Spleen (tissue), 11 donors: ENCODE data around the gene CLCNKA. TPM values are rescaled to one million over a fixed set of nuclear protein-coding genes. Genes with fewer than 3 reads are reported as not detected.

Source experiments
- DNase-seq: peaks from one replicate; pipeline ENCODE4 v3.0.0-alpha.2; 2020
- H3K27ac ChIP-seq, 8 donors: fragments of 200-600 bp; sonication (generic) in 7 of 8; 1 replicate in 4 of 8; 2 replicates in 4 of 8; pipeline versions ENCODE4 v1.5.0 to v1.8.0; 2016 to 2021; ENCODE audit warnings: inconsistent platforms in 4 of 8, mild to moderate bottlenecking in 4 of 8, moderate library complexity in 1 of 8
- H3K27me3 ChIP-seq, 7 donors: fragments of 200-600 bp; sonication (generic) in 6 of 7; replicated peaks in 1 of 7; 1 replicate in 4 of 7; 2 replicates in 3 of 7; pipeline versions ENCODE4 v1.5.0 to v1.8.0; 2016 to 2021; ENCODE audit warnings: inconsistent platforms in 3 of 7, mild to moderate bottlenecking in 1 of 7
- H3K36me3 ChIP-seq, 6 donors: fragments of 200-600 bp; sonication (generic) in 5 of 6; 1 replicate in 4 of 6; 2 replicates in 2 of 6; pipeline versions ENCODE4 v1.5.0 to v1.8.0; 2016 to 2021; ENCODE audit warnings: inconsistent platforms in 2 of 6
- H3K4me1 ChIP-seq, 6 donors: fragments of 200-600 bp; sonication (generic) in 5 of 6; 1 replicate in 3 of 6; 2 replicates in 3 of 6; pipeline versions ENCODE4 v1.5.0 to v1.8.0; 2016 to 2021; ENCODE audit warnings: inconsistent platforms in 3 of 6
- H3K4me3 ChIP-seq, 8 donors: fragments of 200-600 bp; sonication (generic) in 7 of 8; 1 replicate in 4 of 8; 2 replicates in 4 of 8; pipeline versions ENCODE4 v1.5.0 to v1.8.0; 2016 to 2021; ENCODE audit warnings: inconsistent platforms in 4 of 8, mild to moderate bottlenecking in 4 of 8, moderate library complexity in 2 of 8
- H3K9me3 ChIP-seq, 8 donors: fragments of 200-600 bp; sonication (generic) in 7 of 8; 1 replicate in 4 of 8; 2 replicates in 4 of 8; pipeline versions ENCODE4 v1.5.0 to v1.8.0; 2016 to 2021; ENCODE audit warnings: inconsistent platforms in 4 of 8
- CTCF ChIP-seq, 11 experiments: fragments of 200-600 bp in 7 of 11; fragments of 450-650 bp in 4 of 11; sonication (generic) in 4 of 11; IDR thresholded peaks in 8 of 11; conservative IDR thresholded peaks in 3 of 11; 1 replicate in 7 of 11; 2 replicates in 4 of 11; pipeline versions ENCODE4 v1.4.0 to v1.8.0; 2016 to 2021; ENCODE audit warnings: antibody characterized with exemption in 11 of 11, inconsistent platforms in 4 of 11, mild to moderate bottlenecking in 1 of 11
- POLR2A ChIP-seq, 3 donors: fragments of 450-650 bp; IDR thresholded peaks; one replicate each; pipeline ENCODE4 v1.5.1; 2017; ENCODE audit warnings: antibody characterized with exemption in 3 of 3, mild to moderate bottlenecking in 1 of 3
- POLR2AphosphoS5 ChIP-seq, 3 donors: sonication (generic); formaldehyde crosslinking; IDR thresholded peaks; one replicate each; pipeline ENCODE4 v1.5.1; 2017; ENCODE audit warnings: antibody characterized with exemption in 3 of 3
- WGBS, 5 donors: extraction: QIAGEN DNeasy Blood & Tissue Kit in 3 of 5; methylation state at CpG; one replicate each; pipeline versions ENCODE4 v1.1.5 to v1.1.7; 2013 to 2018; 5-methylcytosine and 5-hydroxymethylcytosine counted together
- intact Hi-C: fragments of 100-400 bp; cut with DNase I; formaldehyde crosslinking; loops from one replicate; pipeline ENCODE4 v1.15.0; 2023; ENCODE audit warnings: low total_unique reads
- polyA plus RNA-seq, 3 donors: library from polyadenylated mRNA; stranded (reverse); fragments of 200-250 nt; gene quantifications; one replicate each; pipeline ENCODE4 v1.2.1, GENCODE V29; 2013
- total RNA-seq, 7 donors: library from RNA; depleted of rRNA in 3 of 7; stranded (reverse); fragments of >200 nt in 3 of 7; fragmentation: NEBNext Ultra II Directional in 4 of 7; extraction: Animal tissue kit (Norgen Biotek cat#: 25700) in 4 of 7; gene quantifications; one replicate each; pipeline versions ENCODE4 v1.1.0 to v1.2.1, GENCODE V29; 2016 to 2021
- donor health status: healthy with polysubstance abuse.
- donor health status: DM: no; HTN: no; CAD: no; lungs with moderate emphysema.
- donor health status: DM: no; HTN: no; CAD: no.
- donor health status: Bipolar disorder and iron deficiency.
- donor health status: healthy.
- donor health status: DM: no; HTN: no; CAD: no.
- donor health status: DM: yes; HTN: yes; CAD: no.

CLCNKA gene
- total and polyA plus RNA-seq, 10 donors, result 0.19 to 0.50 (median 0.30) TPM; not detected in 4

- H3K4me1 ChIP-seq, result peaks cover 6 to 60% (median 29%) of the 10 kb centered on the region in 6 donors
- H3K27me3 ChIP-seq, result peaks cover 0 to 50% (median 13%) of the 10 kb centered on the region in 7 donors
Observed at GRCh38 chr1:16072095-16072494, 50.3 kb downstream of the CLCNKA start.

GRCh38 chr1:16072616-16073484 lies 51.0 kb downstream of the CLCNKA start:
- intact Hi-C loops, result no loop called here
- Histone ChIP-seq H3K27me3 (peaks cover 0 to 50% (median 13%) of the 10 kb centered on the region in 7 donors), H3K36me3 (no peaks in the 10 kb centered on the region), H3K4me3 (peak overlapping the region in 7 of 8 donors; percentile 13 to 67 (median 34)), H3K9me3 (no peaks in the 10 kb centered on the region), H3K27ac (no peak overlapping the region), H3K4me1 (peaks cover 6 to 54% (median 27%) of the 10 kb centered on the region in 6 donors)
- WGBS, 5 donors, result 7 to 35% (median 11%) methylated on average over 7 to 49 of the region's 49 CpGs
- TF ChIP-seq POLR2A (IDR thresholded peaks at IDR 0.05), result no peak
- no peak for TF ChIP-seq CTCF (IDR thresholded peaks at IDR 0.05 in 8 of 11, conservative IDR thresholded peaks at IDR 0.05 in 3 of 11)
- TF ChIP-seq POLR2AphosphoS5 (IDR thresholded peaks at IDR 0.05), result no peak
- no peak for DNase-seq

More at GRCh38 chr1:16072095-16072494, 50.3 kb downstream of the CLCNKA start:
- TF ChIP-seq POLR2A (IDR thresholded peaks at IDR 0.05), result no peak
- no peak for TF ChIP-seq POLR2AphosphoS5 (IDR thresholded peaks at IDR 0.05)
- no peak for TF ChIP-seq CTCF (IDR thresholded peaks at IDR 0.05 in 8 of 11, conservative IDR thresholded peaks at IDR 0.05 in 3 of 11)
- no peaks in the 10 kb centered on the region for H3K9me3 ChIP-seq
- intact Hi-C loops, result no loop called here
- no peak for DNase-seq
- WGBS, 5 donors, result 74 to 87% (median 78%) methylated on average over 5 of the region's 5 CpGs
- no peak overlapping the region for H3K27ac ChIP-seq
- H3K36me3 ChIP-seq, result no peaks in the 10 kb centered on the region
- H3K4me3 ChIP-seq, result no peak overlapping the region

- TF ChIP-seq CTCF (IDR thresholded peaks at IDR 0.05 in 8 of 11, conservative IDR thresholded peaks at IDR 0.05 in 3 of 11), result peak in 6 of 11 experiments; percentile 31 to 67 (median 44)
- no peak for TF ChIP-seq POLR2A (IDR thresholded peaks at IDR 0.05)
- Histone ChIP-seq H3K4me1 (peaks cover 6 to 47% (median 20%) of the 10 kb centered on the region in 6 donors), H3K9me3 (no peaks in the 10 kb centered on the region), H3K27ac (no peak within 1 kb of the TSS), H3K36me3 (no peaks in the 10 kb centered on the region), H3K4me3 (peak within 1 kb of the TSS in 7 of 8 donors; percentile 13 to 67 (median 34)), H3K27me3 (peaks cover 0 to 50% (median 13%) of the 10 kb centered on the region in 7 donors)
- DNase-seq, result peak; percentile 83
- intact Hi-C loops, result no loop called here
- WGBS, 5 donors, result 1 to 8% (median 2%) methylated on average over 14 to 54 of the region's 54 CpGs
Observed at GRCh38 chr1:16073490-16074119, 51.8 kb downstream of the CLCNKA start, which contains the start of gene FAM131C. Gene FAM131C, minus strand, starts transcription at chr1:16073651. Its CDS starts 209 bp downstream, at chr1:16073442.
